H1 (cell line): ENCODE results near the gene TTC34. TPM values are rescaled to one million over a fixed set of nuclear protein-coding genes. Genes with fewer than 3 reads are reported as not detected.

Experiments
- CTCF ChIA-PET: fragments of 300-600 bp; sonication (Branson Sonifier 250); formaldehyde crosslinking; loops from one replicate; lab custom pipeline; 2021; ENCODE audit not compliant: partially characterized antibody; lab: Charles Lee
- POLR2A ChIA-PET: fragments of 300-600 bp; sonication (Branson Sonifier 250); formaldehyde crosslinking; loops from one replicate; lab custom pipeline; 2021; ENCODE audit warnings: inconsistent platforms; ENCODE audit not compliant: partially characterized antibody; lab: Charles Lee
- DNase-seq, 2 experiments: peaks; one replicate each; pipeline versions ENCODE4 v3.0.0 to v3.0.0-alpha.2; 2010 to 2022; ENCODE audit warnings: low spot score in 2 of 2, low read depth in 1 of 2, mixed read lengths in 1 of 2
- FAIRE-seq: peaks from 2 replicates; lab custom pipeline; 2011; peaks lifted over from hg19 to GRCh38; lab: Jason Lieb, UNC
- H2AFZ ChIP-seq: 2 replicates; pipeline ENCODE4 v1.8.1; 2012; ENCODE audit warnings: low read length, inconsistent platforms
- H2AK5ac ChIP-seq: 2 replicates; pipeline ENCODE4 v1.6.1; 2013; ENCODE audit warnings: low read depth, low read length
- H2BK120ac ChIP-seq: replicated peaks from 2 replicates; pipeline ENCODE3; 2013; ENCODE audit warnings: low read depth, low read length, inconsistent platforms
- H2BK12ac ChIP-seq: 2 replicates; pipeline ENCODE4 v1.6.1; 2013; ENCODE audit warnings: low read depth, low read length
- H2BK15ac ChIP-seq: 2 replicates; pipeline ENCODE4 v1.6.1; 2013; ENCODE audit warnings: low read length
- H2BK20ac ChIP-seq: 2 replicates; pipeline ENCODE4 v1.6.1; 2013; ENCODE audit warnings: low read length
- H2BK5ac ChIP-seq: 2 replicates; pipeline ENCODE4 v1.6.1; 2013; ENCODE audit warnings: low read depth, low read length
- H3K14ac ChIP-seq: 2 replicates; pipeline ENCODE4 v1.6.1; 2013; ENCODE audit warnings: inconsistent platforms; ENCODE audit not compliant: insufficient read length
- H3K18ac ChIP-seq: 2 replicates; pipeline ENCODE4 v1.6.1; 2013; ENCODE audit warnings: low read length; ENCODE audit errors: extremely low read depth
- H3K23ac ChIP-seq: 2 replicates; pipeline ENCODE4 v1.6.1; 2013; ENCODE audit warnings: inconsistent platforms; ENCODE audit not compliant: insufficient read length
- H3K23me2 ChIP-seq: 2 replicates; pipeline ENCODE4 v1.6.1; 2013; ENCODE audit warnings: low read depth, low read length
- H3K27ac ChIP-seq: 2 replicates; pipeline ENCODE4 v1.6.1; 2011; ENCODE audit warnings: low read depth, low read length, inconsistent platforms
- H3K27me3 ChIP-seq, 4 experiments: replicated peaks in 1 of 4; 1 replicate in 1 of 4; 2 replicates in 3 of 4; pipeline versions ENCODE4 v1.6.1 to v1.8.1; 2011 to 2013; ENCODE audit warnings: low read length in 3 of 4, mild to moderate bottlenecking in 3 of 4, inconsistent platforms in 2 of 4, mixed read lengths in 2 of 4, moderate library complexity in 1 of 4; ENCODE audit not compliant: control insufficient read depth in 3 of 4, insufficient read depth in 3 of 4; ENCODE audit errors: extremely low read depth in 1 of 4
- H3K36me3 ChIP-seq, 4 experiments: 2 replicates each; pipeline versions ENCODE4 v1.6.1 to v1.8.1; 2011 to 2013; ENCODE audit warnings: mild to moderate bottlenecking in 4 of 4, low read length in 3 of 4, moderate library complexity in 2 of 4, control low read depth in 1 of 4, inconsistent platforms in 1 of 4; ENCODE audit not compliant: insufficient read depth in 4 of 4, control insufficient read depth in 2 of 4
- H3K4ac ChIP-seq: replicated peaks from 2 replicates; pipeline ENCODE3; 2013; ENCODE audit warnings: low read length, low read depth, mixed read lengths, inconsistent platforms; ENCODE audit not compliant: insufficient read length
- H3K4me1 ChIP-seq, 4 experiments: replicated peaks in 1 of 4; 1 replicate in 1 of 4; 2 replicates in 3 of 4; pipeline versions ENCODE4 v1.6.1 to v1.8.1; 2011 to 2013; ENCODE audit warnings: low read length in 3 of 4, inconsistent platforms in 2 of 4, mixed read lengths in 1 of 4; ENCODE audit not compliant: insufficient read depth in 4 of 4, control insufficient read depth in 3 of 4
- H3K4me2 ChIP-seq, 2 experiments: 2 replicates each; pipeline versions ENCODE4 v1.6.1 to v1.8.1; 2011 to 2013; ENCODE audit warnings: low read depth in 2 of 2, low read length in 2 of 2, control low read depth in 1 of 2, inconsistent platforms in 1 of 2, mild to moderate bottlenecking in 1 of 2; ENCODE audit not compliant: insufficient read depth in 1 of 2
- H3K4me3 ChIP-seq, 4 experiments: fragments of 200-600, 300-600 bp in 1 of 4; sonication (generic), shearing (Covaris generic), sonication (Bioruptor Twin) in 1 of 4; 2 replicates each; pipeline versions ENCODE4 v1.5.1 to v1.8.1; 2011 to 2016; ENCODE audit warnings: low read length in 4 of 4, low read depth in 3 of 4, control low read depth in 2 of 4, inconsistent platforms in 2 of 4, mild to moderate bottlenecking in 2 of 4, mixed read lengths in 1 of 4, moderate library complexity in 1 of 4; ENCODE audit not compliant: insufficient read depth in 2 of 4; ENCODE audit errors: extremely low read depth in 1 of 4
- H3K56ac ChIP-seq: replicated peaks from 2 replicates; pipeline ENCODE3; 2013; ENCODE audit warnings: low read depth, mild to moderate bottlenecking, mixed read lengths, low read length, inconsistent platforms; ENCODE audit not compliant: insufficient read length
- H3K79me1 ChIP-seq: 2 replicates; pipeline ENCODE4 v1.6.1; 2013; ENCODE audit warnings: low read depth, low read length, control low read depth
- H3K79me2 ChIP-seq, 2 experiments: 2 replicates each; pipeline versions ENCODE4 v1.6.1 to v1.8.1; 2012 to 2013; ENCODE audit warnings: low read length in 2 of 2, mild to moderate bottlenecking in 2 of 2, inconsistent platforms in 1 of 2; ENCODE audit not compliant: insufficient read depth in 2 of 2, control insufficient read depth in 1 of 2
- H3K9ac ChIP-seq, 4 experiments: replicated peaks in 1 of 4; 1 replicate in 1 of 4; 2 replicates in 3 of 4; pipeline versions ENCODE4 v1.6.1 to v1.8.1; 2011 to 2013; ENCODE audit warnings: low read depth in 3 of 4, low read length in 3 of 4, control low read depth in 2 of 4, mild to moderate bottlenecking in 2 of 4, moderate library complexity in 2 of 4, inconsistent platforms in 1 of 4; ENCODE audit errors: extremely low read depth in 1 of 4
- H3K9me3 ChIP-seq, 2 experiments: 2 replicates each; pipeline versions ENCODE4 v1.6.1 to v1.8.1; 2012 to 2013; ENCODE audit warnings: mild to moderate bottlenecking in 2 of 2, moderate library complexity in 2 of 2, control low read depth in 1 of 2, inconsistent platforms in 1 of 2, low read depth in 1 of 2, low read length in 1 of 2, mixed read lengths in 1 of 2; ENCODE audit not compliant: insufficient read depth in 2 of 2
- H4K20me1 ChIP-seq, 2 experiments: replicated peaks in 1 of 2; 2 replicates each; pipeline versions ENCODE3 to v1.8.1; 2011 to 2013; ENCODE audit warnings: inconsistent platforms in 2 of 2, low read length in 2 of 2, mild to moderate bottlenecking in 1 of 2; ENCODE audit not compliant: insufficient read depth in 2 of 2, control insufficient read depth in 1 of 2
- H4K5ac ChIP-seq: 2 replicates; pipeline ENCODE4 v1.6.1; 2013; ENCODE audit warnings: low read length, low read depth, mixed read lengths, inconsistent platforms; ENCODE audit not compliant: insufficient read length
- H4K8ac ChIP-seq: 2 replicates; pipeline ENCODE4 v1.8.0; 2013; ENCODE audit warnings: mild to moderate bottlenecking, moderate library complexity, low read length, inconsistent platforms; ENCODE audit not compliant: insufficient read depth; ENCODE audit errors: extremely low read depth
- H4K91ac ChIP-seq: replicated peaks from 2 replicates; pipeline ENCODE3; 2013; ENCODE audit warnings: low read length, mixed read lengths, inconsistent platforms; ENCODE audit not compliant: insufficient read length
- ASH2L ChIP-seq: fragments of 200-600, 300-600 bp; sonication (generic); IDR thresholded peaks from one replicate; pipeline ENCODE4 v1.7.1; 2017; ENCODE audit warnings: low read length
- BRCA1 ChIP-seq: IDR thresholded peaks from 2 replicates; pipeline ENCODE4 v1.6.1; 2012; ENCODE audit warnings: low read depth, low read length, improper control_type of control experiment
- CBX8 ChIP-seq: fragments of 300-800, 300-1000 bp; sonication (generic); IDR thresholded peaks from 2 replicates; pipeline ENCODE4 v1.7.1; 2016; ENCODE audit warnings: low read depth, low read length, borderline replicate concordance
- CEBPB ChIP-seq: IDR thresholded peaks from 2 replicates; pipeline ENCODE4 v1.6.1; 2012; ENCODE audit warnings: low read depth, low read length
- CHD1 ChIP-seq: IDR thresholded peaks from 2 replicates; pipeline ENCODE4 v1.6.1; 2012; ENCODE audit warnings: low read depth, low read length, improper control_type of control experiment
- JUN ChIP-seq: IDR thresholded peaks from 2 replicates; pipeline ENCODE4 v1.6.1; 2011; ENCODE audit warnings: low read depth, mild to moderate bottlenecking, improper control_type of control experiment, low read length
- POU5F1 ChIP-seq: IDR thresholded peaks from 2 replicates; pipeline ENCODE4 v1.6.1; 2011; ENCODE audit warnings: low read depth, mild to moderate bottlenecking, low read length, moderate library complexity
- WGBS, 2 experiments: shearing (Covaris generic) in 1 of 2; methylation state at CpG; one replicate each; pipeline versions ENCODE4 v1.1.6 to v1.1.7; 2013 to 2015; ENCODE audit warnings: low lambda C conversion rate in 2 of 2, mixed read lengths in 2 of 2, inconsistent platforms in 1 of 2, low coverage in 1 of 2, missing lambda C conversion rate in 1 of 2; ENCODE audit not compliant: insufficient replicate concordance in 2 of 2, insufficient coverage in 1 of 2, insufficient read length in 1 of 2; ENCODE audit errors: extremely low coverage in 1 of 2, missing lambda C conversion rate in 1 of 2; 5-methylcytosine and 5-hydroxymethylcytosine counted together
- polyA plus RNA-seq, 7 experiments: library from polyadenylated mRNA; depleted of rRNA in 3 of 7; stranded (reverse) in 5 of 7; unstranded in 2 of 7; fragments of >200 nt in 5 of 7; fragments of 200-250 nt in 2 of 7; gene quantifications; 1 replicate in 5 of 7; 2 replicates in 1 of 7; 4 replicates in 1 of 7; pipeline versions ENCODE4 v1.2.1 to v1.2.3, GENCODE V29; 2011 to 2013; ENCODE audit warnings: missing spikeins in 2 of 7, mixed read lengths in 2 of 7
- total RNA-seq: library from RNA; stranded (reverse); fragmentation: NEBNext Ultra II Directional; extraction: Animal tissue kit (Norgen Biotek cat#: 25700); gene quantifications from 2 replicates; pipeline ENCODE4 v1.2.1, GENCODE V29; 2021

Gene TTC34
- total and polyA plus RNA-seq, 2 of the 8 experiments (the other 6 are each of a cell fraction or from before 2014, with no cell fraction given), result 0.23 to 0.50 TPM

DNA sequence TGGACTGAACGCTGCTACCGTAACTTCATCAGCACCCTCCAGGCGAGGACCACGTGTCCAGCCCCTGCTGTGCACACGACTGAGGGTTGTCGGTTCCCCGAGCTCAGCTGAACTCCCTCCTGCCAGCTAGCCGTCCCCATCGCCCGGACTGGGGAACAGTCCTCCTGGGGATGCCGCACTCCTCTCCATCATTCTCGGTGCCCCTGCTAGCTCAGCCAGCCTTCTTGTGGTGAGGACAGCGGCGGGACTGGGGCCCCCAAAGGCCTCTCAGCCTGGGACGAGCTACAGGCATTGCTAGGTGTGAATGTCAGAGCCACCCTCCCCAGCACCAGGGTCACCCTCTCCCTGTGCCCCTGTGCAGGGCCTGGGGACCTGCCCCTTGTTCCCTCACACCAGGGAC is 8.8 kb upstream of the TTC34 start:
- Histone ChIP-seq H3K27me3 (no peaks in the 10 kb centered on the region), H2BK120ac (no peak overlapping the region), H4K20me1 (no peaks in the 10 kb centered on the region), H3K79me1 (no peaks in the 10 kb centered on the region), H3K4me1 (no peaks in the 10 kb centered on the region), H4K91ac (no peak overlapping the region), H3K4me3 (no peak overlapping the region), H2AK5ac (no peak overlapping the region), H2BK20ac (no peak overlapping the region), H3K9ac (no peak overlapping the region), H3K9me3 (peaks cover 75 to 98% of the 10 kb centered on the region in 2 experiments), H4K8ac (no peak overlapping the region), H3K18ac (no peak overlapping the region), H2BK5ac (no peak overlapping the region), H3K23ac (no peak overlapping the region), H2BK15ac (no peak overlapping the region), H3K4ac (no peak overlapping the region), H4K5ac (no peak overlapping the region), H2BK12ac (no peak overlapping the region), H3K23me2 (no peaks in the 10 kb centered on the region), H2AFZ (no peak overlapping the region), H3K27ac (no peak overlapping the region), H3K4me2 (no peak overlapping the region), H3K14ac (no peak overlapping the region), H3K79me2 (no peaks in the 10 kb centered on the region), H3K36me3 (peaks cover 0 to 3% (median 0%) of the 10 kb centered on the region in 4 experiments; a peak in 1 of 8 replicates), H3K56ac (no peak overlapping the region)
- FAIRE-seq, result no peak
- ChIA-PET POLR2A (no interaction called here), CTCF (no interaction called here)
- no peak for DNase-seq
- TF ChIP-seq JUN, result no peak
- TF ChIP-seq CBX8, result no peak
- TF ChIP-seq ASH2L, result no peak
- no peak for TF ChIP-seq POU5F1
- no peak for TF ChIP-seq CHD1
- no peak for TF ChIP-seq CEBPB
- no peak for TF ChIP-seq BRCA1
- WGBS, 2 experiments, result 96% methylated on average over 8 of the region's 15 CpGs; no CpG with 5 or more reads in 1 of the 2 experiments
